GM12801 (cell line): ENCODE results near the gene GPC6.

ENCODE experiments used
- CTCF ChIP-seq: IDR thresholded peaks from one replicate; pipeline ENCODE4 v1.5.1; 2011; ENCODE audit warnings: control low read depth; ENCODE audit not compliant: insufficient read length; ENCODE audit errors: extremely low read depth

Gene GPC6

DNA sequence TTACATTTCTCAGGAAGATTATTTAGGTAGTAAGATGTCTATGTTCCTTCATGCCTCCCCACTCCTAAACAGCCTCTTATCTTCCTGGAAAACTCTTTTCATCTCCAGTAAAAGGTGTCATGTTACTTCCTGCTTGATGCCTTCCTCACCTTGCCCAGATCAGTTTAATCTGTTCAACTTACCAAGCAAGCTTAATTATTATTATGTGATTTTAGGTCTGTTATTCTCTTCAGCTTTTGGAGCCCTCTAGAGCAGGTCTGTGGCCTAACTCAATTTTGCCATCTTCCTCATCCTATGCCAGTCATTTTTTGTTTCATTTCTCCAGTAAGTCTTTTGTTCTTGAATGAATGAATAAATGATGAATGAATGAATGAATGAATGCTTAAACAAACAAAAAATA is 724.5 kb downstream of the GPC6 start:
- no peak for TF ChIP-seq CTCF

- no peak for TF ChIP-seq CTCF
Measured at GRCh38 chr13:93951951-93952350, 725.3 kb downstream of the GPC6 start.

GRCh38 chr13:93953841-93954240 is 727.2 kb downstream of the GPC6 start:
- no peak for TF ChIP-seq CTCF

DNA sequence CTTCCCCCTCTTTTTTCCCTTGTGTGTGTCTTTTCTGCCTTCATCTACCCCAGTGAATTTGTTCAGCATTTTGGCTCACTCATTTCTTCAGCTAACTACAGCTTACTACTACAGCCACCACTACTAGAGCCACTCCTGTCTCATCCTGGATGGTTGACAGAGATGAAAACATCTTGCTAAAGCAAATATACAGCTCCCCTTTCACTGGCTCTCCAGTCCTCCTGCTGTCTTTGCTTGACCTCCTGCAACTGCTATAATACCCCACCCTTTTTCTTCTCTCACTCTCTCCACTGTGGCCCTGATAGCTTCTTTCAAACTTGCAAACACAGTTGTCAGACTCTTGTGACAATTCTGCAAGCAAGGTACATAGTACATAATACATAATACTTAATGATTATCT is 729.3 kb downstream of the GPC6 start:
- TF ChIP-seq CTCF: no peak

DNA sequence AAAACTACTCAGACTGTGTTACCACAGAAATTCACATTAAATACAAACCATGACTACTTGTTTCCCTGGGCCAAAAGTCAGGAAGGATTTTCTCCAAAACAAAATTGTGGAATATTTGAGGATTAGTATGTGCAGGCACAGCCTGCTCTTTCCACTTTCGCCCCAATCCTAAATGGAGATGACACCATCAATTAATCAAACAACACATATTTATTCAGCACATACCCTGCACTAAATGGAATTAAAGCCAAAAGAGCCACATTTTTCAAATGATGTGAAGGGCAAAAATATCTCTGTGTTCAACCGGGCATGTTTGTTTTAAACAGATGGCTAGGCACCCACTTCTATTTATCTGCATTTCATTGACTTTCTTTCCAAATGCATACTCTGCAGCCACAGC is 729.8 kb downstream of the GPC6 start:
- TF ChIP-seq CTCF: no peak

GRCh38 chr13:93957371-93957770 is 730.8 kb downstream of the GPC6 start:
- TF ChIP-seq CTCF: no peak

DNA sequence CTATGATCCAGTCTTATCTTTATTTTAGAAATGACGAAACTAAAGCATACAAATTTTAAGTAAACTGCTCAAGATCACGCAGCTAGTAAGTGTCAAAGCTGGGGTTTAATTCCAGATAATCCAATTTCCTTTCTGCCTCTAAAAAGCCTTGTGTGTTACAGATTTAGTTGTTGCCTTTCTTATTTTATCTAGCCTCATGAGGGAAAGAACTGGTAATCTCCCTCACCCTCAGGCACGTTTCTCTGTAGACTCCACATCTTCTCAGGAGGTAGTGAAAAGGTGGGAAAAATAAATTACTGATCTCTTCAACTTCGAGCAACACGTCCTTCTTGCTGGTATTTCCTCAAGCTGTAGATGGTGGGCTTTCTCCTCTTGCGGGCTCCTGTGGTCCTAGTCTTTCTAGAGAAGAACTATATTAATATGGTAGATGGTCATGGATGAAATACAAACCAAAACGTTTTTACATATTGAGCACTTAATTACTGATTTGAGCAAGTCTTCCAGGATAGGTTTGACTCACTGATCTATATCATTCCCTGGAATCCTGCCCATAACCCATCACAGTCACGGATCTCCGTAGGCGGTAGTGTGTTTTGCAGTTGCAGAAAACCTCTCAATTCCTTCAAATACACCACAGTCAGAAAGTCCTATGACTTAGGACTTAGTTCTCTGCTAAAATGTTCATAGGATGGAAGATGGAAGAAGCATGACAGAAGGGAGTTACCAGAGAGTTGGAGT is 733.4 kb downstream of the GPC6 start:
- TF ChIP-seq CTCF: no peak
